HepG2 (cell line): Measurements from ENCODE around the gene UBC. TPM values are rescaled to one million over a fixed set of nuclear protein-coding genes. Genes with fewer than 3 reads are reported as not detected.

Source experiments
- ATAC-seq: fragments of 200-7000 bp; cut with Tn5 transposase; 3 replicates; pipeline ENCODE4 v1.9.1; 2020; ENCODE audit warnings: mild to moderate bottlenecking, moderate library complexity
- BruUV-seq: library from RNA; stranded (reverse); fragments of 400-500 nt; replicated peaks from 2 replicates; lab custom pipeline; 2021; lab: Mats Ljungman, UMichigan
- CTCF ChIA-PET: fragments of 300-600 bp; formaldehyde crosslinking; extraction: SDS; loops from one replicate; lab custom pipeline; 2021; ENCODE audit warnings: low total read pairs, inconsistent platforms, low intra/inter-chr PET ratio; lab: Yijun Ruan, JAX
- POLR2A ChIA-PET: fragments of 350-600 bp; sonication (Branson Sonifier 250); formaldehyde crosslinking; loops from one replicate; lab custom pipeline; 2020; ENCODE audit warnings: antibody characterized with exemption, inconsistent platforms; lab: Yijun Ruan, JAX
- DNase-seq: peaks from one replicate; pipeline ENCODE4 v3.0.0-alpha.2; 2015; ENCODE audit warnings: low spot score
- FAIRE-seq: peaks from 3 replicates; lab custom pipeline; 2011; peaks lifted over from hg19 to GRCh38; lab: Jason Lieb, UNC
- H2AFZ ChIP-seq: one replicate; pipeline ENCODE4 v1.6.1; 2011; ENCODE audit warnings: low read length, inconsistent platforms
- H3K27ac ChIP-seq: fragments of 300-600 bp; 3 replicates; pipeline ENCODE4 v1.8.0; 2011; ENCODE audit warnings: mixed run types, mild to moderate bottlenecking, mixed read lengths, low read length, inconsistent platforms; ENCODE audit not compliant: insufficient read depth; ENCODE audit errors: extremely low read length
- H3K27me3 ChIP-seq, 2 experiments: fragments of 200-600 bp in 1 of 2; 2 replicates in 1 of 2; 3 replicates in 1 of 2; pipeline versions ENCODE4 v1.6.0 to v1.8.0; 2011; ENCODE audit warnings: low read length in 2 of 2, mild to moderate bottlenecking in 2 of 2, moderate library complexity in 2 of 2, inconsistent platforms in 1 of 2; ENCODE audit not compliant: insufficient read depth in 2 of 2, control insufficient read depth in 1 of 2
- H3K36me3 ChIP-seq, 2 experiments: fragments of 200-600 bp in 1 of 2; replicated peaks in 1 of 2; 2 replicates in 1 of 2; 3 replicates in 1 of 2; pipeline versions ENCODE4 v1.5.1 to v1.8.0; 2011; ENCODE audit warnings: low read length in 2 of 2, inconsistent platforms in 1 of 2; ENCODE audit not compliant: insufficient read depth in 2 of 2, control insufficient read depth in 1 of 2
- H3K4me1 ChIP-seq: 2 replicates; pipeline ENCODE4 v1.5.1; 2012; ENCODE audit warnings: low read length, inconsistent platforms; ENCODE audit not compliant: insufficient read depth
- H3K4me2 ChIP-seq: 2 replicates; pipeline ENCODE4 v1.6.0; 2011; ENCODE audit warnings: low read depth, low read length, inconsistent platforms
- H3K4me3 ChIP-seq, 3 experiments: fragments of 200-600 bp in 1 of 3; sonication (generic), shearing (Covaris generic) in 1 of 3; replicated peaks in 1 of 3; 2 replicates each; pipeline ENCODE4 v1.5.1; 2011 to 2016; ENCODE audit warnings: low read length in 3 of 3, inconsistent platforms in 2 of 3, low read depth in 2 of 3, mild to moderate bottlenecking in 2 of 3, control low read depth in 1 of 3, mixed read lengths in 1 of 3; ENCODE audit not compliant: insufficient read depth in 1 of 3
- H3K79me2 ChIP-seq: one replicate; pipeline ENCODE4 v1.6.1; 2011; ENCODE audit warnings: low read length, inconsistent platforms; ENCODE audit not compliant: insufficient read depth
- H3K9ac ChIP-seq: 2 replicates; pipeline ENCODE4 v1.6.0; 2011; ENCODE audit warnings: mild to moderate bottlenecking, low read depth, low read length, inconsistent platforms; ENCODE audit not compliant: insufficient read depth
- H3K9me3 ChIP-seq: 2 replicates; pipeline ENCODE4 v1.5.1; 2012; ENCODE audit warnings: mild to moderate bottlenecking, low read length
- H4K20me1 ChIP-seq: 2 replicates; pipeline ENCODE4 v1.6.0; 2011; ENCODE audit warnings: inconsistent platforms, mild to moderate bottlenecking, low read length, moderate library complexity; ENCODE audit not compliant: insufficient read depth
- ARID2 ChIP-seq: sonication (generic); formaldehyde crosslinking; IDR thresholded peaks from 2 replicates; pipeline ENCODE4 v1.8.1; 2022; ENCODE audit warnings: mild to moderate bottlenecking, missing genetic modification reagents, borderline replicate concordance
- DMAP1 ChIP-seq: IDR thresholded peaks from 2 replicates; pipeline ENCODE4 v1.6.1; 2016
- DR1 ChIP-seq: sonication (generic); formaldehyde crosslinking; IDR thresholded peaks from 2 replicates; pipeline ENCODE4 v1.8.0; 2021; ENCODE audit warnings: mild to moderate bottlenecking, missing genetic modification reagents, inconsistent platforms
- DRAP1 ChIP-seq: IDR thresholded peaks from 2 replicates; pipeline ENCODE4 v1.6.1; 2016; ENCODE audit warnings: missing genetic modification reagents, missing compliant biosample characterization
- EED ChIP-seq: sonication (generic); formaldehyde crosslinking; IDR thresholded peaks from 2 replicates; pipeline ENCODE4 v1.5.0; 2020; ENCODE audit warnings: mild to moderate bottlenecking, missing genetic modification reagents
- HNRNPH1 ChIP-seq: fragments of 200-400 bp; formaldehyde crosslinking; optimal IDR thresholded peaks from 2 replicates; pipeline ENCODE3; 2017; ENCODE audit warnings: mild to moderate bottlenecking, low read depth, low read length
- HOXA5 ChIP-seq: sonication (generic); formaldehyde crosslinking; IDR thresholded peaks from 2 replicates; pipeline ENCODE4 v1.4.0; 2020; ENCODE audit warnings: missing genetic modification reagents
- IRF9 ChIP-seq: sonication (generic); formaldehyde crosslinking; IDR thresholded peaks from 2 replicates; pipeline ENCODE4 v1.8.0; 2022; ENCODE audit warnings: missing genetic modification reagents, mild to moderate bottlenecking, borderline replicate concordance
- KLF12 ChIP-seq: sonication (generic); formaldehyde crosslinking; IDR thresholded peaks from 2 replicates; pipeline ENCODE4 v1.4.0; 2020; ENCODE audit warnings: missing genetic modification reagents, borderline replicate concordance
- MZF1 ChIP-seq: sonication (generic); formaldehyde crosslinking; IDR thresholded peaks from 2 replicates; pipeline ENCODE4 v1.8.1; 2023; ENCODE audit warnings: mild to moderate bottlenecking, missing genetic modification reagents, borderline replicate concordance
- POLR2AphosphoS5 ChIP-seq: IDR thresholded peaks from 2 replicates; pipeline ENCODE4 v1.6.1; 2012; ENCODE audit warnings: low read depth, low read length
- TCF7L2 ChIP-seq: IDR thresholded peaks from 2 replicates; pipeline ENCODE4 v1.6.1; 2011; ENCODE audit warnings: mild to moderate bottlenecking, low read depth, low read length, moderate library complexity
- TERF1 ChIP-seq: sonication (generic); formaldehyde crosslinking; IDR thresholded peaks from 2 replicates; pipeline ENCODE4 v1.8.0; 2022; ENCODE audit warnings: mild to moderate bottlenecking, missing genetic modification reagents, moderate library complexity
- ZBTB37 ChIP-seq: sonication (generic); formaldehyde crosslinking; IDR thresholded peaks from 2 replicates; pipeline ENCODE4 v1.4.0; 2020; ENCODE audit warnings: mild to moderate bottlenecking, missing genetic modification reagents
- ZNF121 ChIP-seq: sonication (generic); formaldehyde crosslinking; IDR thresholded peaks from 2 replicates; pipeline ENCODE4 v1.5.0; 2020; ENCODE audit warnings: mild to moderate bottlenecking, missing genetic modification reagents
- ZNF136 ChIP-seq: sonication (generic); formaldehyde crosslinking; IDR thresholded peaks from 2 replicates; pipeline ENCODE4 v1.8.1; 2022; ENCODE audit warnings: low read depth, mild to moderate bottlenecking, moderate library complexity, missing genetic modification reagents
- ZNF251 ChIP-seq: sonication (generic); formaldehyde crosslinking; IDR thresholded peaks from 2 replicates; pipeline ENCODE4 v1.9.0; 2021; ENCODE audit warnings: mild to moderate bottlenecking, missing genetic modification reagents
- ZNF33A ChIP-seq: sonication (generic); formaldehyde crosslinking; IDR thresholded peaks from 2 replicates; pipeline ENCODE4 v1.5.1; 2020; ENCODE audit warnings: missing genetic modification reagents, mild to moderate bottlenecking, moderate library complexity, borderline replicate concordance
- ZNF570 ChIP-seq: sonication (generic); formaldehyde crosslinking; IDR thresholded peaks from 2 replicates; pipeline ENCODE4 v1.4.0; 2020; ENCODE audit warnings: mild to moderate bottlenecking, missing genetic modification reagents, borderline replicate concordance
- ZNF660 ChIP-seq: sonication (generic); formaldehyde crosslinking; IDR thresholded peaks from 2 replicates; pipeline ENCODE4 v1.5.1; 2020; ENCODE audit warnings: mild to moderate bottlenecking, low read depth, missing genetic modification reagents, borderline replicate concordance
- WGBS: methylation state at CpG from one replicate; pipeline ENCODE4 v1.1.6; 2017; ENCODE audit warnings: low lambda C conversion rate; 5-methylcytosine and 5-hydroxymethylcytosine counted together
- in situ Hi-C: cut with HindIII; loops from 2 replicates; pipeline ENCODE4 v1.10.0; 2017; ENCODE audit warnings: low pct_unique_long_range_greater_than_20kb; ENCODE audit not compliant: extremely low pct_ligation_motif_present
- intact Hi-C: fragments of 100-400 bp; cut with micrococcal nuclease; formaldehyde crosslinking; loops from one replicate; pipeline ENCODE4 v1.10.0; 2022; ENCODE audit not compliant: unreplicated experiment
- polyA plus RNA-seq, 8 experiments: library from polyadenylated mRNA; depleted of rRNA in 3 of 8; stranded (reverse) in 7 of 8; unstranded in 1 of 8; fragments of >200 nt; fragmentation: Illumina TruSeq in 4 of 8; extraction: Trizol in 4 of 8; gene quantifications; 2 replicates each; pipeline versions ENCODE4 v1.2.1 to v1.2.3, GENCODE V29; 2011 to 2016; ENCODE audit warnings: low read depth in 4 of 8, missing spikeins in 1 of 8, mixed read lengths in 1 of 8; ENCODE audit not compliant: insufficient read depth in 1 of 8
- total RNA-seq, 5 experiments: library from RNA; depleted of rRNA; stranded (reverse); fragments of >200 nt; fragmentation: Illumina TruSeq; extraction: Trizol; gene quantifications; 2 replicates each; pipeline ENCODE4 v1.2.3, GENCODE V29; 2016; ENCODE audit warnings: low read depth in 1 of 5

Gene UBC
- total and polyA plus RNA-seq, 2 of the 13 experiments (the other 11 are each of a cell fraction or from before 2014, with no cell fraction given): 805 to 1,432 TPM

- Histone ChIP-seq H3K27me3 (no peaks in the 10 kb centered on the region; a peak in 1 of 5 replicates), H3K27ac (peak overlapping the region; percentile 100), H3K4me1 (peaks cover 52% of the 10 kb centered on the region), H3K79me2 (peaks cover 46% of the 10 kb centered on the region), H3K4me2 (peak overlapping the region; percentile 95), H4K20me1 (peaks cover 29% of the 10 kb centered on the region), H3K9ac (peak overlapping the region; percentile 99), H3K9me3 (no peaks in the 10 kb centered on the region), H3K36me3 (peaks cover 4 to 26% of the 10 kb centered on the region in 2 experiments), H3K4me3 (peak overlapping the region; percentile 86 to 99 (median 93)), H2AFZ (no peak overlapping the region)
- ATAC-seq: peak; percentile 0; the same call in 1 of the 3 replicates
- FAIRE-seq: no peak
- intact Hi-C loops: loop anchor here (1.0 kb wide), 1 partner anchor 12 kb away; no protein-coding TSS in a partner anchor
- DNase-seq: peak; percentile 51
- ChIA-PET POLR2A (interaction anchor here (0.6 to 12.4 kb wide), 14 partner anchors 10 to 406 kb away, joined by 3 to 199 read pairs (median 6); partner anchors contain the start of gene SCARB1), CTCF (interaction anchor here (1.4 kb wide), 1 partner anchor 8 kb away, joined by 3 read pairs; no protein-coding TSS in a partner anchor)
- in situ Hi-C loops: no loop called here
- WGBS: 2% methylated on average over 16 of the region's 21 CpGs
- TSS peak; percentile 86 for BruUV-seq
- TF ChIP-seq POLR2AphosphoS5: peak; percentile 30; the same call in 1 of the 2 replicates
- TF ChIP-seq HNRNPH1: no peak
- TF ChIP-seq DRAP1 (CRISPR knock-in tag): no peak
- no peak for TF ChIP-seq DR1 (CRISPR knock-in tag)
- TF ChIP-seq ZNF121 (CRISPR knock-in tag): no peak
- no peak for TF ChIP-seq ZNF251 (CRISPR knock-in tag)
- TF ChIP-seq DMAP1 (CRISPR knock-in tag): no peak
- no peak for TF ChIP-seq TCF7L2
- TF ChIP-seq KLF12 (CRISPR knock-in tag): no peak
- TF ChIP-seq EED (CRISPR knock-in tag): no peak
- TF ChIP-seq IRF9: no peak
- TF ChIP-seq HOXA5 (CRISPR knock-in tag): no peak
- TF ChIP-seq MZF1 (CRISPR knock-in tag): no peak
- TF ChIP-seq ZNF660 (CRISPR knock-in tag): no peak
- no peak for TF ChIP-seq ARID2 (CRISPR knock-in tag)
- no peak for TF ChIP-seq ZNF570
- no peak for TF ChIP-seq ZNF33A (CRISPR knock-in tag)
- TF ChIP-seq ZBTB37 (CRISPR knock-in tag): no peak
- no peak for TF ChIP-seq ZNF136 (CRISPR knock-in tag)
- TF ChIP-seq TERF1 (CRISPR knock-in tag): no peak
These were observed 1.1 kb upstream of the UBC start for GRCh38 chr12:124915239-124916236.
